Measurements from ENCODE around the gene MAGOH. TPM values are rescaled to one million over a fixed set of nuclear protein-coding genes. Genes with fewer than 3 reads are reported as not detected.

MAGOH gene
- total RNA-seq, 1 donor from 2014 or later: 40.6 TPM

- no peak for DNase-seq (ENCODE audit: low read depth)
Observed at GRCh38 chr1:53270873-53271272, 32.6 kb upstream of the MAGOH start.

- no peak for DNase-seq (ENCODE audit: low read depth)
Observed at GRCh38 chr1:53270107-53270506, 31.8 kb upstream of the MAGOH start.

- DNase-seq (ENCODE audit: low read depth): no peak
Observed at GRCh38 chr1:53267761-53268160, 29.4 kb upstream of the MAGOH start.

GRCh38 chr1:53266038-53266437, 27.7 kb upstream of the MAGOH start:
- DNase-seq (ENCODE audit: low read depth): no peak

GRCh38 chr1:53265581-53265980, 27.3 kb upstream of the MAGOH start:
- no peak for DNase-seq (ENCODE audit: low read depth)

GRCh38 chr1:53264048-53264447, 25.7 kb upstream of the MAGOH start:
- DNase-seq (ENCODE audit: low read depth): no peak

- no peak for DNase-seq (ENCODE audit: low read depth)
Observed at GRCh38 chr1:53262000-53262399, 23.7 kb upstream of the MAGOH start.

GRCh38 chr1:53260631-53261247, 22.4 kb upstream of the MAGOH start:
- no peak for DNase-seq (ENCODE audit: low read depth)

- no peak for DNase-seq (ENCODE audit: low read depth)
Observed at GRCh38 chr1:53259932-53260331, 21.6 kb upstream of the MAGOH start.

GRCh38 chr1:53258216-53258615, 19.9 kb upstream of the MAGOH start:
- DNase-seq (ENCODE audit: low read depth): no peak

GRCh38 chr1:53257454-53258081, 19.2 kb upstream of the MAGOH start:
- peak; percentile 36 for DNase-seq (ENCODE audit: low read depth)

GRCh38 chr1:53256511-53257453, 18.5 kb upstream of the MAGOH start:
- DNase-seq (ENCODE audit: low read depth): no peak

GRCh38 chr1:53255031-53255430, 16.7 kb upstream of the MAGOH start:
- no peak for DNase-seq (ENCODE audit: low read depth)

- DNase-seq (ENCODE audit: low read depth): no peak
Observed at GRCh38 chr1:53254011-53254640, 15.8 kb upstream of the MAGOH start.

- no peak for DNase-seq (ENCODE audit: low read depth)
Observed at GRCh38 chr1:53250325-53250724, 12.0 kb upstream of the MAGOH start.

GRCh38 chr1:53249706-53250105, 11.4 kb upstream of the MAGOH start:
- peak; percentile 26 for DNase-seq (ENCODE audit: low read depth)

GRCh38 chr1:53246261-53247134, 8.2 kb upstream of the MAGOH start:
- no peak for DNase-seq (ENCODE audit: low read depth)

- DNase-seq (ENCODE audit: low read depth): no peak
Observed at GRCh38 chr1:53244141-53244540, 5.8 kb upstream of the MAGOH start.

- DNase-seq (ENCODE audit: low read depth): no peak
Observed at GRCh38 chr1:53242381-53242780, 4.1 kb upstream of the MAGOH start.

- DNase-seq (ENCODE audit: low read depth): no peak
Observed at GRCh38 chr1:53241828-53242227, 3.5 kb upstream of the MAGOH start.

- DNase-seq (ENCODE audit: low read depth): no peak
Observed at GRCh38 chr1:53237638-53238037, 680 bp downstream of the MAGOH start.
